HepG2 (cell line): Measurements from ENCODE around the gene OLAH. TPM values are rescaled to one million over a fixed set of nuclear protein-coding genes. Genes with fewer than 3 reads are reported as not detected.
A peak's percentile ranks its signal among the peaks of the same experiment; 100 is the strongest.

Experiments used
- ASH2L ChIP-seq: fragments of 300-600, 200-600 bp; sonication (generic); IDR thresholded peaks from 2 replicates; pipeline ENCODE4 v1.7.0; 2017; ENCODE audit warnings: low read depth, mild to moderate bottlenecking, moderate library complexity, mixed read lengths, low read length; ENCODE audit not compliant: insufficient read length
- BCL3 ChIP-seq: sonication (generic); formaldehyde crosslinking; IDR thresholded peaks from 2 replicates; pipeline ENCODE4 v1.5.1; 2020; ENCODE audit warnings: mild to moderate bottlenecking, missing genetic modification reagents, moderate library complexity
- BRD4 ChIP-seq: sonication (generic); formaldehyde crosslinking; IDR thresholded peaks from 2 replicates; pipeline ENCODE4 v1.4.0; 2020; ENCODE audit warnings: missing genetic modification reagents
- CREM ChIP-seq, 2 experiments: sonication (generic) in 1 of 2; formaldehyde crosslinking in 1 of 2; IDR thresholded peaks; 2 replicates each; pipeline versions ENCODE4 v1.4.0 to v1.6.1; 2016 to 2020; ENCODE audit warnings: antibody characterized with exemption in 1 of 2, mild to moderate bottlenecking in 1 of 2, missing genetic modification reagents in 1 of 2
- HNRNPUL1 ChIP-seq: fragments of 200-400 bp; formaldehyde crosslinking; IDR thresholded peaks from 2 replicates; pipeline ENCODE4 v1.6.1; 2017; ENCODE audit warnings: low read depth, mild to moderate bottlenecking, low read length, moderate library complexity
- IRF2 ChIP-seq: IDR thresholded peaks from 2 replicates; pipeline ENCODE4 v1.6.1; 2018; ENCODE audit warnings: missing genetic modification reagents, missing compliant biosample characterization
- JUN ChIP-seq: sonication (generic); formaldehyde crosslinking; IDR thresholded peaks from 2 replicates; pipeline ENCODE4 v1.4.0; 2020; ENCODE audit warnings: mild to moderate bottlenecking, missing genetic modification reagents
- KLF9 ChIP-seq: IDR thresholded peaks from 2 replicates; pipeline ENCODE4 v1.6.1; 2016; ENCODE audit warnings: low read depth
- MXD4 ChIP-seq: IDR thresholded peaks from 2 replicates; pipeline ENCODE4 v1.6.1; 2016; ENCODE audit warnings: mild to moderate bottlenecking, missing biosample characterization, missing genetic modification reagents
- NR3C1 ChIP-seq: sonication (generic); formaldehyde crosslinking; IDR thresholded peaks from 2 replicates; pipeline ENCODE4 v1.4.0; 2020; ENCODE audit warnings: missing genetic modification reagents
- PAF1 ChIP-seq: IDR thresholded peaks from 2 replicates; pipeline ENCODE4 v1.6.1; 2016; ENCODE audit warnings: missing genetic modification reagents, missing compliant biosample characterization
- SRSF1 ChIP-seq: fragments of 200-400 bp; formaldehyde crosslinking; optimal IDR thresholded peaks from 2 replicates; pipeline ENCODE3; 2017; ENCODE audit warnings: mild to moderate bottlenecking, low read depth, low read length, moderate library complexity
- THAP7 ChIP-seq: sonication (generic); formaldehyde crosslinking; IDR thresholded peaks from 2 replicates; pipeline ENCODE4 v1.8.1; 2023; ENCODE audit warnings: mild to moderate bottlenecking, missing genetic modification reagents
- USF2 ChIP-seq, 2 experiments: sonication (generic) in 1 of 2; formaldehyde crosslinking in 1 of 2; IDR thresholded peaks; 2 replicates each; pipeline versions ENCODE4 v1.5.1 to v1.6.1; 2011 to 2020; ENCODE audit warnings: borderline replicate concordance in 1 of 2, low read depth in 1 of 2, low read length in 1 of 2, mild to moderate bottlenecking in 1 of 2, missing genetic modification reagents in 1 of 2, moderate library complexity in 1 of 2
- ZBTB49 ChIP-seq: sonication (generic); formaldehyde crosslinking; IDR thresholded peaks from 2 replicates; pipeline ENCODE4 v1.4.0; 2020; ENCODE audit warnings: missing genetic modification reagents, borderline replicate concordance
- ZBTB7B ChIP-seq: sonication (generic); formaldehyde crosslinking; IDR thresholded peaks from 2 replicates; pipeline ENCODE4 v1.4.0; 2020; ENCODE audit warnings: missing genetic modification reagents
- ZNF251 ChIP-seq: sonication (generic); formaldehyde crosslinking; IDR thresholded peaks from 2 replicates; pipeline ENCODE4 v1.9.0; 2021; ENCODE audit warnings: mild to moderate bottlenecking, missing genetic modification reagents
- ZNF672 ChIP-seq: sonication (generic); formaldehyde crosslinking; IDR thresholded peaks from 2 replicates; pipeline ENCODE4 v1.8.1; 2022; ENCODE audit warnings: missing genetic modification reagents
- polyA plus RNA-seq, 8 experiments: library from polyadenylated mRNA; depleted of rRNA in 3 of 8; stranded (reverse) in 7 of 8; unstranded in 1 of 8; fragments of >200 nt; fragmentation: Illumina TruSeq in 4 of 8; extraction: Trizol in 4 of 8; gene quantifications; 2 replicates each; pipeline versions ENCODE4 v1.2.1 to v1.2.3, GENCODE V29; 2011 to 2016; ENCODE audit warnings: low read depth in 4 of 8, missing spikeins in 1 of 8, mixed read lengths in 1 of 8; ENCODE audit not compliant: insufficient read depth in 1 of 8
- total RNA-seq, 5 experiments: library from RNA; depleted of rRNA; stranded (reverse); fragments of >200 nt; fragmentation: Illumina TruSeq; extraction: Trizol; gene quantifications; 2 replicates each; pipeline ENCODE4 v1.2.3, GENCODE V29; 2016; ENCODE audit warnings: low read depth in 1 of 5
- TF ChIP-seq, protein P1 (sequence below): sonication (generic); formaldehyde crosslinking; IDR thresholded peaks from 2 replicates; pipeline ENCODE4 v1.4.0; 2020; ENCODE audit warnings: missing genetic modification reagents
- TF ChIP-seq, protein P2 (sequence below): sonication (generic); formaldehyde crosslinking; IDR thresholded peaks from 2 replicates; pipeline ENCODE4 v1.5.0; 2020; ENCODE audit warnings: missing genetic modification reagents

Gene OLAH
- total and polyA plus RNA-seq, 2 of the 13 experiments (the other 11 are each of a cell fraction or from before 2014, with no cell fraction given): 0.13 TPM; not detected in 1

- TF ChIP-seq, protein P1, sequence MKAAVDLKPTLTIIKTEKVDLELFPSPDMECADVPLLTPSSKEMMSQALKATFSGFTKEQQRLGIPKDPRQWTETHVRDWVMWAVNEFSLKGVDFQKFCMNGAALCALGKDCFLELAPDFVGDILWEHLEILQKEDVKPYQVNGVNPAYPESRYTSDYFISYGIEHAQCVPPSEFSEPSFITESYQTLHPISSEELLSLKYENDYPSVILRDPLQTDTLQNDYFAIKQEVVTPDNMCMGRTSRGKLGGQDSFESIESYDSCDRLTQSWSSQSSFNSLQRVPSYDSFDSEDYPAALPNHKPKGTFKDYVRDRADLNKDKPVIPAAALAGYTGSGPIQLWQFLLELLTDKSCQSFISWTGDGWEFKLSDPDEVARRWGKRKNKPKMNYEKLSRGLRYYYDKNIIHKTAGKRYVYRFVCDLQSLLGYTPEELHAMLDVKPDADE (CRISPR knock-in tag): no peak
- peak; percentile 92 for TF ChIP-seq MXD4 (CRISPR knock-in tag)
- no peak for TF ChIP-seq USF2 (IDR thresholded peaks at IDR 0.05; ENCODE audit: low read depth, low read length)
- TF ChIP-seq USF2 (CRISPR knock-in tag; IDR thresholded peaks at IDR 0.05; ENCODE audit: borderline replicate concordance): peak; percentile 63
- no peak for TF ChIP-seq ZBTB49 (CRISPR knock-in tag)
- TF ChIP-seq ZBTB7B (CRISPR knock-in tag): peak; percentile 85
- no peak; the same call in 1 of the 2 replicates for TF ChIP-seq KLF9
- no peak for TF ChIP-seq SRSF1
- no peak for TF ChIP-seq NR3C1 (CRISPR knock-in tag)
- 0 out of 2 replicates have a peak, but pooled peaks have one; percentile 28 for TF ChIP-seq ZNF672 (CRISPR knock-in tag)
- TF ChIP-seq BCL3 (CRISPR knock-in tag): peak; percentile 95
- TF ChIP-seq ASH2L: peak; percentile 93
- peak; percentile 88 for TF ChIP-seq BRD4 (CRISPR knock-in tag)
- no peak for TF ChIP-seq IRF2 (CRISPR knock-in tag)
- no peak for TF ChIP-seq CREM (IDR thresholded peaks at IDR 0.05)
- TF ChIP-seq CREM (CRISPR knock-in tag; IDR thresholded peaks at IDR 0.05): no peak
- TF ChIP-seq, protein P2, sequence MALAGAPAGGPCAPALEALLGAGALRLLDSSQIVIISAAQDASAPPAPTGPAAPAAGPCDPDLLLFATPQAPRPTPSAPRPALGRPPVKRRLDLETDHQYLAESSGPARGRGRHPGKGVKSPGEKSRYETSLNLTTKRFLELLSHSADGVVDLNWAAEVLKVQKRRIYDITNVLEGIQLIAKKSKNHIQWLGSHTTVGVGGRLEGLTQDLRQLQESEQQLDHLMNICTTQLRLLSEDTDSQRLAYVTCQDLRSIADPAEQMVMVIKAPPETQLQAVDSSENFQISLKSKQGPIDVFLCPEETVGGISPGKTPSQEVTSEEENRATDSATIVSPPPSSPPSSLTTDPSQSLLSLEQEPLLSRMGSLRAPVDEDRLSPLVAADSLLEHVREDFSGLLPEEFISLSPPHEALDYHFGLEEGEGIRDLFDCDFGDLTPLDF (CRISPR knock-in tag): no peak; the same call in 1 of the 2 replicates
- TF ChIP-seq JUN: no peak
- TF ChIP-seq THAP7 (CRISPR knock-in tag): no peak
- TF ChIP-seq ZNF251 (CRISPR knock-in tag): no peak
- TF ChIP-seq PAF1 (CRISPR knock-in tag): no peak
- no peak for TF ChIP-seq HNRNPUL1
Observed at GRCh38 chr10:15097011-15097812, 53.5 kb downstream of the OLAH start, which contains the start of gene RPP38 (continued).
